Ecto neural progenitor cell (in vitro differentiated cells): ENCODE measurements around the gene GPR37.

Experiments used
- DNase-seq: peaks from one replicate; pipeline ENCODE4 v3.0.0-alpha.2; 2018; ENCODE audit warnings: low spot score

The GPR37 gene

GRCh38 chr7:124724079-124724478 lies 41.5 kb downstream of the GPR37 start:
- no peak for DNase-seq

GRCh38 chr7:124723012-124723411 lies 42.6 kb downstream of the GPR37 start:
- no peak for DNase-seq

GRCh38 chr7:124722292-124722691 lies 43.3 kb downstream of the GPR37 start:
- no peak for DNase-seq

- DNase-seq, result no peak
Measured at GRCh38 chr7:124720195-124720594, 45.4 kb downstream of the GPR37 start.

- no peak for DNase-seq
Measured at GRCh38 chr7:124718032-124718766, 47.4 kb downstream of the GPR37 start.

- DNase-seq, result no peak
Measured at GRCh38 chr7:124716894-124717293, 48.7 kb downstream of the GPR37 start.

- DNase-seq, result no peak
Measured at GRCh38 chr7:124713086-124713485, 52.5 kb downstream of the GPR37 start.

GRCh38 chr7:124712017-124712416 lies 53.6 kb downstream of the GPR37 start:
- DNase-seq, result no peak

- no peak for DNase-seq
Measured at GRCh38 chr7:124702385-124702784, 63.2 kb downstream of the GPR37 start.

GRCh38 chr7:124701955-124702354 lies 63.6 kb downstream of the GPR37 start:
- DNase-seq, result no peak

- DNase-seq, result no peak
Measured at GRCh38 chr7:124700655-124701054, 64.9 kb downstream of the GPR37 start.

- DNase-seq, result no peak
Measured at GRCh38 chr7:124698964-124699363, 66.6 kb downstream of the GPR37 start.

- DNase-seq, result no peak
Measured at GRCh38 chr7:124697746-124698145, 67.8 kb downstream of the GPR37 start.
